UCSD-AML1 (cell line): ENCODE measurements around the gene MUC2.

Source experiments
- DNase-seq: peaks from one replicate; lab custom pipeline; 2025; ENCODE audit not compliant: unreplicated experiment; lab: John Stamatoyannopoulos, UW

MUC2 gene

DNA sequence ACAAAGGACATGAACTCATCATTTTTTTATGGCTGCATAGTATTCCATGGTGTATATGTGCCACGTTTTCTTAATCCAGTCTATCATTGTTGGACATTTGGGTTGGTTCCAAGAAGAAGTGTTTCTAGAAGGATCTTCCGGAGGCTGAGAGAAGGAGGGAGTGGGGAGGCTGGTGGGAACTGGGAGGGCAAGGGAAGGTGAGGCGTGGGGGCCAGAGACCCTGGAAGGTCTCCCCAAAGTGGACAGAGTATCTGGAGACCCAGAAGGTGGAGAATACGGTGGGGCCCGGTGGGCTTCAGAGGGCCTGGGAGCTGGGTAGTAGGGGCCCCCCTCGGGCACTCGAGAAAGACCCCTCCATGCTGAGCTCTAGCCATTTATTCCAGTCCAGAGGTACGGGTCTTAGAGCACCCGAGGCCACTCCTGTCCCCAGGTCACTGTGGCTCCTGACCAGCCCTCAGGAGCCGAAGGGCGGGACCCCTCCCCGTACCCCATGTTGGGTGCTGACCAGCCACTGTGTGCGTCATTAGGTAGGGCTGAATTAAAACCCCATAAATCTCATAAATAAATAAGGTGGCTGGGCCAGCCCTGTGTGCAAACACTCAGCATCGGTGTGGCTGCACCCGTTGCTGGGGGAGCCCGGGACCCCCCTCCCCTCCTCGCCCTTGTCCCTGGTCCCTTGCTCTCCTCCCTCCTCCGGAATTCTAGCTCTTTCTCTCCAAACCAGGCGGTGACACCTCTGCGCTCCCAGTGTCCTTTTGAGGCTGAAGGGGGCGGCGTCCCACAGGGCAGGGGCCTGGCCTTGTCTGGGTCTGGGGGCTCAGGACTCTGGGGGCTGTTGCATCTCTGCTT is 44.3 kb downstream of the MUC2 start:
- no peak for DNase-seq

DNA sequence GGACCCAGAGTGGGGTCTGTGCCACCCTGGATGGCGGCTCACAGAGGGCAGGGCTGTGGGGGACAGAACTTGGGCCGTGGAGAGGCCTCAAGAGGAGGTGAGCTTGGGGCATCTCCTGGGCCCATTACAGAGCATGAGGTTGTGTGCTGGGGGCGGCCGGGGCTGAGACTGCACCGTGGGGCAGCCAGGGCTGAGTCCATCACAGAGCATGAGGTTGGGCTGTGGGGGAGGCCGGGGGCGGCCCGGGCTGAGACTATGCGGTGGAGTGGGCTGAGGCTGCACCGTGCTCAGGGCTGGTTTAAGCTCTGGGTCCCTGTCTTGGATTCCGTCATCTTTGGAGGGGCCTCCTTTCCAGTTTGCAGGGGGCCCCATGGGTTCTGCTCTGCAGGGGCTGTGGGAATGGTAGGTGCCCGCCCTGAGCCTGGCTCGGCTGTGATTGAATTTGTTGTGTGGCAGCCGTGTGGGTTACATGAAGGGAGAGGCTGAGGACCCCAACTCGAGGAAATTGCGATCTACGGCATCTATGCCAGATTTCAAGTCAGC is 45.0 kb downstream of the MUC2 start:
- DNase-seq, result no peak

DNA sequence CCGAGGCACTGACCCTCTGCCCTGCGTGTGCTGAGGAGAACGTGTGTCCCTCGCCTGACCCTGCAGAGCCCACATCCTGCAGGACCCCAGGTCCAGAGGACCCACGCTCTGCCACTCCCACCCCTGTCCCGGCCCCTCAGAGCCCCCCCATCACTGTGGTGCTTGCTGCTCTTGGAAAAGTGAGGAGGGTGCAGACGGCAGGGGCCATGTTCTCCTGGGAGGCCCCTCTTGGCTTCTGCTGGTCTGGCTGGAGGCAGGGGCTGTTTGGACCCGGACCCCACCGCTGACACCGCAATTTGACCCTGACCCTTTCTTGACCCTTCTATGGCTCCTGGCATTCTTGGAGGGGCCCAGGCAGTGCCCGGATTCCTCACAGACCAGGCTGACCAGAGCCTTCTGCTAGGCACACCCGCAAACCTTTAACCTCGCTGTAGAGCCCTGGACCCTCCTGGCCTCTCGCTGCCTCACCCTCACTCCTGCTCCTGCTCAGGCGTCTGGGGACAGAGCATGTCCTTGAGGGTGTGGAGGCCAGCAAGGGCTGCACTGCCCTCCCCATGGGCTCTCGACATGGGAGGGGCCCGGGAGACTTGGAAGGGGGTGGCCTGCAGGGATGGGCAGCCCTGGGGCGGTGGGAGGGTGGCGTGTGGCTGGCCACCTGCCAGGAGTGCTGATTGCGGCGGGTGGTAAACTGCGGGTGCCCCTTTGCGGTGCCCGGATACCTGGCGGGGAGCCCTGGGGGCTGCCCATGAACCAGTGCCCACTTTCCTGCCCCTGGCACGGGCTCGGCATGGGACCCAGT is 46.1 kb downstream of the MUC2 start:
- no peak for DNase-seq

DNA sequence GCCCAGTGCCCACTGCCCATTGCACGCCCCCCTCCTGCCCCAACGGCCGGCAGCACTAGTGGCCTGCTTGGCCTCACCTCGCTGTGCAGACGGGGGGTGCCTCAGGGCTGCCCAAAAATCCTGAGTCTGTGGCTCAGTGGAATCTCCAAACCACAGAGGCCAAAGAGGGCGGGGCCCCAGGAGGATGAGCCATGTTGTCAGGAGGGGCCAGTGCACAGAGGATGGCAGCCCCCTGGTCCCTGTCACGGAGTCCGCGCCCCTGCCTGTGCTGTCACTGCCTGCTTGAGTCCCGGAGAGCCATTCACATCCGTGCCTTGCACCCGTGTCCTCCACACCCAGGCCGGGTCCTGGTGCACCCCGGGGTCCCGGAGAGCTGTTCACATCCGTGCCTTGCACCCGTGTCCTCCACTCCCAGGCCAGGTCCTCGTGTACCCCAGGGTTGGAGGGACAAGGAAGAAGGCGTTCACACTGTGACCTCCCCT is 46.7 kb downstream of the MUC2 start:
- DNase-seq, result no peak

DNA sequence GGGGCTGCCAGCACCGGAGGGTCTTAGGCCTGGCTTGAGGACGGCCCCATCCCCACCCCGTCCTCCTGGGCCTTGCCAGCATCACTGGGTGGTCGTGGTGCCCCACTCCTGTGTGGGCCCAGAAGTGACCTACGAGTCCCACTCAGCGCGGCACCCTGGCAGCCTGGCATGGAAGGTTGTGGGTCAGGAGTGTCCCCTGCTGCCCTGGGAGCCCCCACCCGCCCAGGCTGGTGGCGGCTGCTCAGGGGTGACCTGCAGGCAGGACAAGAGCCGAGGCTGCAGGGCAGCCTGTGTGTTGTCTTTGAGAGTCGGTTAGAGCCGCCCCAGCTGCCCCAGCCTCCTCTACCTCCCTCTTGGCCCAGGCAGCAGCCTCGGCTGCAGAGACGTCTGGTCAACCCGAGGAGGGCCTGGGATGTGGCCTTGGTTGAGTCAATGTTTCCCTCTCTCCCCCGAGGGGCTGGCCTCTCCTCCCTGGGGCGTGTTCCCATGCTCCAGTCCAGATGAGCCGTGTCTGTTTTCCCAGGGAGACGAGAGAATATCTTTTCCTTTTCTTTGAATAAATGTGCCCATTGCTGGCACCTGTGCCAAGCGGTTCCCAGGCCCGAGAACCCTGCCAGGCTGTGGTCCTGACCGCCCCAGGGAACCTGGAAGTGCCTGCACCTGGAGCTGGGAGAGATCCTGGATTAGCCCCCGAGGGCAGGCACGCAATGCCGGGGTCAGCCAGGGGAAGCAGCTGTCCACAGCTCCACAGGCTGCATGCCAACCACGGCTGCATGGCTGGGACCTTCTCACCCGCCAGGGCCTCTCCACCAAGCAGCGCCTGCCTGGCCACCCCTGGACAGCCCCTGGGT is 47.4 kb downstream of the MUC2 start:
- no peak for DNase-seq

DNA sequence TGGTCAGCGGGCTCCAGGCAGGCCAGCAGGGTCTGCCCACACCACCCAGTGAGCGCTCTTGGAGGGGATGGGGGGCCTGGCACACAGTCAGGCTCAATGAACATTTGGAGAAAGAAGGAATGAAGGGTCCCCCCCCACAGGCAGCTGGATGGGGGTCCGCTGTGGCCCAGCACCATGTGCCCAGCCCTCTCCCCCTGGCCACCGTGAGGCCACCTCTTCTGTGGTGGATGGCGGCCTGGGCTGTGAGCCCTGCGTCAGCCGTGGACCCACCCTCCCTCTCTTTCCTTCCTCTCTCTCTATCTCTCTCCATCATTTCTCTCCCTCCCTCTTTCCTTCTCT is 48.0 kb downstream of the MUC2 start:
- DNase-seq, result no peak

DNA sequence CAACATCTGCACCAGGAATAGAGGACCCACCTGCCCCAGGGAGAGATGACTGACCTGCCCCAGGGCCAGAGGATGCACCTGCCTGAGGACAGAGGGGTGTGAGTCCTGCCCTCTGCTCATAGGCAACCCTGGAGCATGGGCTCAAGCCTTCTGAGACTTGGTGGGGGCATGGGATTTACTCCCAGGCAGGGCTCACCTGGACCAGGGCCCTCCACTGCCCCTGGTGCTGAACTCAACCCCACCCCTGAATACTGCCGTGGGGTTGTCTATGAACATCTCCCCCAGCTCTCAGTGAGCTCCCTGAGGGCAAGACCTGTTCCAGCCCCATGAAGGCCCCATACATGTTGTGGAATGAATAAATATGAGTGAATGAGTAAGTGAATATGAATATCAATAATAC is 49.3 kb downstream of the MUC2 start:
- no peak for DNase-seq
